Breast epithelium (tissue), 3 donors: Measurements from ENCODE around the gene CITED1.

Experiments
- CTCF ChIP-seq, 3 donors: fragments of 450-650 bp; IDR thresholded peaks; one replicate each; pipeline ENCODE4 v1.5.1; 2016 to 2017; ENCODE audit warnings: antibody characterized with exemption in 3 of 3, mild to moderate bottlenecking in 3 of 3, moderate library complexity in 3 of 3
- POLR2A ChIP-seq: fragments of 450-650 bp; IDR thresholded peaks from one replicate; pipeline ENCODE4 v1.6.1; 2016; ENCODE audit warnings: antibody characterized with exemption, mild to moderate bottlenecking, moderate library complexity

GRCh38 chrX:72308209-72308565 is 2.5 kb upstream of the CITED1 start:
- TF ChIP-seq CTCF (IDR thresholded peaks at IDR 0.05) (no peak), POLR2A (no peak)
